PFSK-1 (cell line): Measurements from ENCODE around the gene SMIM43.

Experiments
- FOXP2 ChIP-seq: optimal IDR thresholded peaks from 2 replicates; pipeline ENCODE3; 2011; ENCODE audit warnings: borderline replicate concordance, control low read depth, inconsistent platforms; ENCODE audit not compliant: insufficient read depth; ENCODE audit errors: extremely low read length, extremely low read depth
- POLR2AphosphoS5 ChIP-seq: IDR thresholded peaks from 2 replicates; pipeline ENCODE4 v1.6.1; 2012; ENCODE audit warnings: low read depth, mild to moderate bottlenecking, control low read depth, low read length, moderate library complexity
- SIN3A ChIP-seq: IDR thresholded peaks from 2 replicates; pipeline ENCODE4 v1.6.1; 2012; ENCODE audit warnings: mild to moderate bottlenecking, low read length, moderate library complexity, borderline replicate concordance; ENCODE audit not compliant: insufficient read depth
- TAF1 ChIP-seq: IDR thresholded peaks from 2 replicates; pipeline ENCODE4 v1.6.1; 2012; ENCODE audit warnings: low read length, control low read depth, borderline replicate concordance; ENCODE audit not compliant: insufficient read depth
- TF ChIP-seq, protein P1 (sequence below), 2 experiments: IDR thresholded peaks; 2 replicates each; pipeline versions ENCODE4 v1.6.1 to v1.8.0; 2011 to 2012; ENCODE audit warnings: low read depth in 2 of 2, low read length in 2 of 2, control low read depth in 1 of 2, inconsistent platforms in 1 of 2, mild to moderate bottlenecking in 1 of 2, moderate library complexity in 1 of 2; ENCODE audit not compliant: insufficient read depth in 1 of 2

Gene SMIM43

DNA sequence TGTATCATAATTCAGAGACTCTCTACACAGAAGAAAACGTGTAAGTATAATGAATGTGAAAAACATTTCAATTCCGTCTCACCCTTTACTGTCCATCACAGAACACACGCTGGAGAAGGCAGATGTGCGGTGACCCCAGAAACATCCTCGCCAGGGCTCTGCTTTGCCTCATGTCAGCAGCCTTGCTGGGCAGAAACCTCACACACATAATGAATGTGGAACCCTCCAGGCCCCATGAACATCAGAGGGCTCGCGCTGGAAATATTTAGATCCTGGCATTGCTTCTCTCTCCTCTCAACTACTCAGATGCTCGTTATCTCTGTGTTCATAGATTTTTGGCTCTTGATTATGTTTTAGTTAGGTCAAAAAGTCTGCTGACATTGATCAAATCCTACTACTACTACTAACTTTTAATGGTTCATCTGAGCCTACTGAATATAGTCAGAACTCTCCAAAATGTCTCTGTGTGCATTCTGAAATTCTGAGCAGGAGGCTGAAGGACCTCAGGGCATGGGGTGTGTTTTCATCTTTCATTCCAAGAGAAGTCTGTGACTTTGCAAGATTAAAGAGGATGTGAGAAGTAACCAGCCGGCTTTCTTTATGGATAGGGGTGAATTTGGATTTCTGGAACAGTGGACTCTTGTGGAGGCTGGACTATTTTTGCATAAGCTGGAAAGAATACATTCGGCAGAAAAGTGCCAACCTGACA, 27.0 kb downstream of the SMIM43 start:
- no peak for TF ChIP-seq FOXP2
- TF ChIP-seq TAF1, result no peak

DNA sequence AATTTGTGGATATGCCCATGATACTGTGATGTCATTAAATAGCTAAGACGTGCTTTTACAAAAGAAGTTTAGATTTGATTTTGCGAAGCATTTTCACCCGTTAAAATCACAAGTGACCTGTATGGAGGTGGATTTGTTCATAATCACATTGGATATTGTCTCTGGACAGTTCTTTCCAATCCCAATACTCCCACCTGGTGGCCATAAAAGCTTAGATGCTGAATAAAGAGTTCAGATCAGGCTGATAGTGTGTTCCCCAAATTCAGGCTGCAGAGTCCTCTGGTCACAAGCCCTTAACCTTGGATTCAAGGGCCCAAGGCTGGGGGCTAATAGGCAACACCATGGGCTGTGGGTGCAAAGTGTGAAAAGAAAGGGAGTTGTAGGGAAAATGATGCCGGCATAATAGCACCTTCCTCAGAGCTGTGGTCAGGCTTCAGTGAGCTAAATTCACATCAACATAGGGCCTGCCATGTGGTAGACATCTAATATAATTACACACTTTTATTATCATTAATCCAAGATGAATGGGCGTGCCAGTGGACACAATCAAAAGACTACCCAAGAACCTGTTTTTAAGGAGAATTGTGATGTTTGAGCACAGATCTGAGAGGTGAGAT, 28.1 kb downstream of the SMIM43 start:
- TF ChIP-seq FOXP2 (no peak), POLR2AphosphoS5 (no peak), SIN3A (no peak), TAF1 (no peak)
- TF ChIP-seq, protein P1, sequence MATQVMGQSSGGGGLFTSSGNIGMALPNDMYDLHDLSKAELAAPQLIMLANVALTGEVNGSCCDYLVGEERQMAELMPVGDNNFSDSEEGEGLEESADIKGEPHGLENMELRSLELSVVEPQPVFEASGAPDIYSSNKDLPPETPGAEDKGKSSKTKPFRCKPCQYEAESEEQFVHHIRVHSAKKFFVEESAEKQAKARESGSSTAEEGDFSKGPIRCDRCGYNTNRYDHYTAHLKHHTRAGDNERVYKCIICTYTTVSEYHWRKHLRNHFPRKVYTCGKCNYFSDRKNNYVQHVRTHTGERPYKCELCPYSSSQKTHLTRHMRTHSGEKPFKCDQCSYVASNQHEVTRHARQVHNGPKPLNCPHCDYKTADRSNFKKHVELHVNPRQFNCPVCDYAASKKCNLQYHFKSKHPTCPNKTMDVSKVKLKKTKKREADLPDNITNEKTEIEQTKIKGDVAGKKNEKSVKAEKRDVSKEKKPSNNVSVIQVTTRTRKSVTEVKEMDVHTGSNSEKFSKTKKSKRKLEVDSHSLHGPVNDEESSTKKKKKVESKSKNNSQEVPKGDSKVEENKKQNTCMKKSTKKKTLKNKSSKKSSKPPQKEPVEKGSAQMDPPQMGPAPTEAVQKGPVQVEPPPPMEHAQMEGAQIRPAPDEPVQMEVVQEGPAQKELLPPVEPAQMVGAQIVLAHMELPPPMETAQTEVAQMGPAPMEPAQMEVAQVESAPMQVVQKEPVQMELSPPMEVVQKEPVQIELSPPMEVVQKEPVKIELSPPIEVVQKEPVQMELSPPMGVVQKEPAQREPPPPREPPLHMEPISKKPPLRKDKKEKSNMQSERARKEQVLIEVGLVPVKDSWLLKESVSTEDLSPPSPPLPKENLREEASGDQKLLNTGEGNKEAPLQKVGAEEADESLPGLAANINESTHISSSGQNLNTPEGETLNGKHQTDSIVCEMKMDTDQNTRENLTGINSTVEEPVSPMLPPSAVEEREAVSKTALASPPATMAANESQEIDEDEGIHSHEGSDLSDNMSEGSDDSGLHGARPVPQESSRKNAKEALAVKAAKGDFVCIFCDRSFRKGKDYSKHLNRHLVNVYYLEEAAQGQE (IDR thresholded peaks at IDR 0.05; ENCODE audit: insufficient read depth in 1 of 2, low read depth in 2 of 2, low read length in 2 of 2), result no peak

DNA sequence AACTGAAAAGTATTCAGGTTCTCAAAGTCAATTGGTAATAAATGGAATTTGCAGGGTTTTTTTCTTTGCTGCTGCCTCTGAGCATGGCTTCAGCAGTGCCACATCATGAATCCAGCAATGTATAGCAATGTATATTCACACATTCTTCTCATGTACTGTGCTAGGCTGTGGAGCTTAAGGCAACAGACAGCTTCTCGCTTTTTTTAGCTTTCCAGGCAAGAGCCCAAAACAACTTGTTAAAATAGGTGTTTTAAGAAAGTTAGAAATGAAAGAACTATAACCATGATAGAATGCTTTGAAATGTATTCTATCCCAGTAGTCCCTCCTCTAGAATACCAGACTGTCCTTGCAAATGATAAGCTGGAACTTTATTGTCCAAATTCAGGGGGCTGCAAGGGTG, 30.4 kb downstream of the SMIM43 start:
- TF ChIP-seq TAF1, result no peak
- TF ChIP-seq SIN3A, result no peak
- no peak for TF ChIP-seq POLR2AphosphoS5
- no peak for TF ChIP-seq FOXP2
- TF ChIP-seq, protein P1 (IDR thresholded peaks at IDR 0.05; ENCODE audit: insufficient read depth in 1 of 2, low read depth in 2 of 2, low read length in 2 of 2), result no peak

DNA sequence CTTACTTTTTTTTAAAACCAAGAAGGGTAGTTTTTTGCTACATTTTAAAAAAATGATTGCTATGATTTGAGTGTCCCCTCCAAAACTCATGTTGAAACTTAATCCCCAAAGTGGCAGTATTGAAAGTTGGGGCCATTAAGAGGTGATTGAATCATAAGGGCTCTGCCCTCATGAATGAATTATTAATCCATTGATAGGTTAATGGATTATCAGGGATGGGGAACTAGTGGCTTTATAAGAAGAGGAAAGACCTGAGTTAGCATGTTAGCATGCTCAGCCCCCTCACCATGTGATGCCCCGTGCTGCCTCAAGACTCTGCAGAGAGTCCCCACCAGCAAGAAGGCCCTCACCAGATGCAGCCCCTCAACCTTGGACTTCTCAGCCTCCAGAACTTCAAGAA, 31.0 kb downstream of the SMIM43 start:
- TF ChIP-seq TAF1, result no peak
- no peak for TF ChIP-seq POLR2AphosphoS5
- TF ChIP-seq FOXP2, result no peak
- TF ChIP-seq, protein P1 (IDR thresholded peaks at IDR 0.05; ENCODE audit: insufficient read depth in 1 of 2, low read depth in 2 of 2, low read length in 2 of 2), result no peak
- TF ChIP-seq SIN3A, result no peak

DNA sequence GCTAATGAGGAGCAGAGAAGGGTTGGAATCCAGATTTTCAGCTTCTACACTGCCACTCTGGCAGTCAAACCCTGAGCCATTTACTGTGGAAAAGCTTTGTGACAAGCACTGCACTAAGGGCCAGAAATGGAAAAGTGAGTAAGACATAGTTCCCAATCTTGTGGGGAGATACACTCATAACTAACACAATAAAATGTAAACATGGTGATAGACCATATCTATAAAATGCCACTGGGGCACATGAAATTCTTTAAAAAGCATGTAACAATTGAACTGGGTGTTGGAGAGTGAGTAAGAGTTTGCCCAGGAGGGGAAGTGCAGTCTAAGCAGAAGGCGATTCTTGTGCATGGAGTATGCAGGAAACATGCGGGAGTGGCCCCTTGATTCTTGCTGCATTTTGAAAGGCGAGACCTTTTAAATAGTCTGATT, 36.2 kb downstream of the SMIM43 start:
- TF ChIP-seq POLR2AphosphoS5 (no peak), SIN3A (no peak), TAF1 (no peak), FOXP2 (no peak)
- TF ChIP-seq, protein P1 (IDR thresholded peaks at IDR 0.05; ENCODE audit: insufficient read depth in 1 of 2, low read depth in 2 of 2, low read length in 2 of 2), result no peak
